Gastrocnemius medialis (tissue), 4 donors: ENCODE results near the gene GPRC5D.

Experiments
- POLR2A ChIP-seq, 2 donors: fragments of 450-650 bp; IDR thresholded peaks; one replicate each; pipeline ENCODE4 v1.6.1; 2017; ENCODE audit warnings: antibody characterized with exemption in 2 of 2, mild to moderate bottlenecking in 2 of 2, moderate library complexity in 2 of 2
- TF ChIP-seq, protein P1 (sequence below), 5 experiments: fragments of 450-650 bp in 3 of 5; fragments of 200-600 bp in 2 of 5; sonication (generic) in 2 of 5; IDR thresholded peaks in 4 of 5; conservative IDR thresholded peaks in 1 of 5; 1 replicate in 4 of 5; 2 replicates in 1 of 5; pipeline ENCODE4 v1.5.1; 2016 to 2019; ENCODE audit warnings: antibody characterized with exemption in 5 of 5, mild to moderate bottlenecking in 3 of 5, moderate library complexity in 3 of 5

DNA sequence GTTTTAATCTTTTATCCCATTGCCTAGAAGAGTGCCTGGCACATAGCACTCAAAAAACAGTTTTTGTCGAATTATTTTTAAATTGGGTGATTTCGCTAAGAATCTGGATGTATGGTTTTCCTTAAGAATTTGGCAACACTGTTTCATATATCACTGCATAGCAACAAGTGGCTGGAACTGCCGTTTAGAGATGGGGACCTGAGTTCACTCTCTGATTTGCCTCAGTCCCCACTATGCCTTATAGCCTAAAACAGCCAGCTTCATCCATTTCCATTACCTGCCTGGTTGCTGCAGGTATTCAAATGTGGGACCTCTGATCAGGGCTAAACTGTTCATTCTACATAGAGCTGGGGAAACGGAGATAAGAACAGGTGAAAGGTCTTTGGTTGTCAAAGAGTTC, 46.3 kb upstream of the GPRC5D start:
- TF ChIP-seq, protein P1, sequence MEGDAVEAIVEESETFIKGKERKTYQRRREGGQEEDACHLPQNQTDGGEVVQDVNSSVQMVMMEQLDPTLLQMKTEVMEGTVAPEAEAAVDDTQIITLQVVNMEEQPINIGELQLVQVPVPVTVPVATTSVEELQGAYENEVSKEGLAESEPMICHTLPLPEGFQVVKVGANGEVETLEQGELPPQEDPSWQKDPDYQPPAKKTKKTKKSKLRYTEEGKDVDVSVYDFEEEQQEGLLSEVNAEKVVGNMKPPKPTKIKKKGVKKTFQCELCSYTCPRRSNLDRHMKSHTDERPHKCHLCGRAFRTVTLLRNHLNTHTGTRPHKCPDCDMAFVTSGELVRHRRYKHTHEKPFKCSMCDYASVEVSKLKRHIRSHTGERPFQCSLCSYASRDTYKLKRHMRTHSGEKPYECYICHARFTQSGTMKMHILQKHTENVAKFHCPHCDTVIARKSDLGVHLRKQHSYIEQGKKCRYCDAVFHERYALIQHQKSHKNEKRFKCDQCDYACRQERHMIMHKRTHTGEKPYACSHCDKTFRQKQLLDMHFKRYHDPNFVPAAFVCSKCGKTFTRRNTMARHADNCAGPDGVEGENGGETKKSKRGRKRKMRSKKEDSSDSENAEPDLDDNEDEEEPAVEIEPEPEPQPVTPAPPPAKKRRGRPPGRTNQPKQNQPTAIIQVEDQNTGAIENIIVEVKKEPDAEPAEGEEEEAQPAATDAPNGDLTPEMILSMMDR (IDR thresholded peaks at IDR 0.05 in 4 of 5, conservative IDR thresholded peaks at IDR 0.05 in 1 of 5) = no peak
- TF ChIP-seq POLR2A (IDR thresholded peaks at IDR 0.05) = no peak
